Parietal lobe (tissue), 1 donor: ENCODE data around the gene OR2T4. TPM values are rescaled to one million over a fixed set of nuclear protein-coding genes. Genes with fewer than 3 reads are reported as not detected.

Experiments
- total RNA-seq: library from RNA; depleted of rRNA; stranded (reverse); fragments of >200 nt; gene quantifications from one replicate; pipeline ENCODE4 v1.2.3, GENCODE V29; 2014

Gene OR2T4
- not detected for total RNA-seq

GRCh38 chr1:248361121-248361715 lies at the start of gene OR2T4:
OR2T4 (plus strand) TSS chr1:248361665; CDS start chr1:248361665, 0 bp downstream.

GRCh38 chr1:248324468-248324867 lies 37.0 kb upstream of the OR2T4 start, which contains the start of gene OR2M7:
OR2M7 (minus strand) TSS chr1:248324568; CDS start chr1:248324568, 0 bp downstream.

GRCh38 chr1:248348475-248348874 lies 13.0 kb upstream of the OR2T4 start, which contains the start of gene OR14C36:
OR14C36 (plus strand) TSS chr1:248348775; CDS start chr1:248348775, 0 bp downstream.

GRCh38 chr1:248375446-248375845 lies 14.0 kb downstream of the OR2T4 start, which contains the start of gene OR2T6:
OR2T6 (plus strand) TSS chr1:248375746; CDS start chr1:248387609, 11,863 bp downstream.

GRCh38 chr1:248402748-248403147 lies 41.3 kb downstream of the OR2T4 start, which contains the start of gene OR2T1:
OR2T1 (plus strand) TSS chr1:248403048; CDS start chr1:248406148, 3,100 bp downstream.

Other genes starting within 250 kb of the OR2T4 start
- not detected for gene OR2M5, start 216.5 kb upstream of the OR2T4 start, total RNA-seq
- gene OR2M2, start 186.8 kb upstream of the OR2T4 start, total RNA-seq: not detected
- 0.63 TPM for gene OR2M3, start 164.4 kb upstream of the OR2T4 start, total RNA-seq
- gene OR2M4, start 130.2 kb upstream of the OR2T4 start, total RNA-seq: 0.31 TPM
- not detected for gene OR2T33, start 83.7 kb upstream of the OR2T4 start, total RNA-seq
- gene OR2T12, start 58.2 kb upstream of the OR2T4 start, total RNA-seq: not detected
- not detected for gene OR2M7, start 37.1 kb upstream of the OR2T4 start, total RNA-seq
- not detected for gene OR14C36, start 12.9 kb upstream of the OR2T4 start, total RNA-seq
- not detected for gene OR2T6, start 14.1 kb downstream of the OR2T4 start, total RNA-seq
- gene OR2T1, start 41.4 kb downstream of the OR2T4 start, total RNA-seq: not detected
- gene OR2T2, start 84.0 kb downstream of the OR2T4 start, total RNA-seq: not detected
- gene OR2T3, start 111.7 kb downstream of the OR2T4 start, total RNA-seq: not detected
- gene OR2T5, start 126.9 kb downstream of the OR2T4 start, total RNA-seq: not detected
- gene OR2G6, start 146.4 kb downstream of the OR2T4 start, total RNA-seq: not detected
- gene OR2T29, start 201.1 kb downstream of the OR2T4 start, total RNA-seq: not detected
- not detected for gene OR2T34, start 213.1 kb downstream of the OR2T4 start, total RNA-seq
- gene OR2T10, start 236.0 kb downstream of the OR2T4 start, total RNA-seq: not detected